T-cell (primary cell): Measurements from ENCODE around the gene ROBO1. TPM values are rescaled to one million over a fixed set of nuclear protein-coding genes. Genes with fewer than 3 reads are reported as not detected.

ENCODE experiments used
- ATAC-seq, 4 experiments: fragments of 200-7000 bp in 3 of 4; fragments of 150-1000 bp in 1 of 4; cut with Tn5 transposase; replicated peaks in 1 of 4; 1 replicate in 3 of 4; 2 replicates in 1 of 4; pipeline ENCODE4 v1.10.0; 2021; ENCODE audit warnings: moderate library complexity in 3 of 4, mild to moderate bottlenecking in 2 of 4, moderate number of reproducible peaks in 1 of 4
- CTCF ChIA-PET, 2 donors: fragments of 300-600 bp; sonication (Branson Sonifier 250); formaldehyde crosslinking; loops; one replicate each; lab custom pipeline; 2022; ENCODE audit warnings: antibody characterized with exemption in 2 of 2; lab: Charles Lee
- POLR2A ChIA-PET, 2 donors: fragments of 300-600 bp; sonication (Branson Sonifier 250); formaldehyde crosslinking; loops; one replicate each; lab custom pipeline; 2022; ENCODE audit warnings: antibody characterized with exemption in 2 of 2; lab: Charles Lee
- DNase-seq, 35 experiments: peaks; one replicate each; pipeline versions ENCODE4 v3.0.0 to v3.0.0-alpha.2; 2013 to 2023
- H3K27ac ChIP-seq: one replicate; pipeline ENCODE4 v1.5.1; 2013; ENCODE audit warnings: low read length
- H3K27me3 ChIP-seq, 2 experiments: replicated peaks in 1 of 2; 1 replicate in 1 of 2; 2 replicates in 1 of 2; pipeline versions ENCODE4 v1.6.1 to v1.7.0; 2013; ENCODE audit warnings: low read length in 1 of 2, mixed read lengths in 1 of 2; ENCODE audit not compliant: control insufficient read depth in 2 of 2, insufficient read depth in 2 of 2; ENCODE audit errors: extremely low read depth in 1 of 2
- H3K36me3 ChIP-seq, 2 donors: 1 replicate in 1 of 2; 2 replicates in 1 of 2; pipeline versions ENCODE4 v1.6.1 to v1.7.0; 2013; ENCODE audit warnings: low read length in 1 of 2; ENCODE audit not compliant: control insufficient read depth in 2 of 2, insufficient read depth in 1 of 2; ENCODE audit errors: extremely low read depth in 1 of 2
- H3K4me1 ChIP-seq, 2 experiments: 1 replicate in 1 of 2; 2 replicates in 1 of 2; pipeline versions ENCODE4 v1.6.1 to v1.7.0; 2013; ENCODE audit warnings: low read length in 2 of 2, mixed read lengths in 1 of 2; ENCODE audit not compliant: insufficient read depth in 2 of 2, control insufficient read depth in 1 of 2; ENCODE audit errors: extremely low read depth in 1 of 2
- H3K4me3 ChIP-seq, 2 donors: 1 replicate in 1 of 2; 2 replicates in 1 of 2; pipeline versions ENCODE4 v1.5.1 to v1.7.0; 2013; ENCODE audit warnings: mild to moderate bottlenecking in 2 of 2, low read length in 1 of 2, moderate library complexity in 1 of 2; ENCODE audit not compliant: control insufficient read depth in 1 of 2; ENCODE audit errors: extremely low read depth in 1 of 2
- H3K9me3 ChIP-seq: 2 replicates; pipeline ENCODE4 v1.7.0; 2013
- H3K27ac Mint-ChIP-seq, 2 donors: one replicate each; pipeline ENCODE4 v1.8.0; 2020 to 2021; ENCODE audit warnings: mild to moderate bottlenecking in 2 of 2, mixed read lengths in 2 of 2
- H3K27me3 Mint-ChIP-seq, 2 donors: one replicate each; pipeline ENCODE4 v1.8.0; 2021 to 2022; ENCODE audit warnings: mixed read lengths in 2 of 2
- H3K36me3 Mint-ChIP-seq: one replicate; pipeline ENCODE4 v1.8.0; 2021; ENCODE audit warnings: mixed read lengths
- H3K4me1 Mint-ChIP-seq, 3 donors: one replicate each; pipeline ENCODE4 v1.8.0; 2020 to 2022; ENCODE audit warnings: mixed read lengths in 3 of 3, mild to moderate bottlenecking in 1 of 3
- H3K4me3 Mint-ChIP-seq, 3 donors: one replicate each; pipeline ENCODE4 v1.8.0; 2020 to 2022; ENCODE audit warnings: mild to moderate bottlenecking in 3 of 3, mixed read lengths in 3 of 3, moderate library complexity in 3 of 3
- H3K9me3 Mint-ChIP-seq, 3 donors: one replicate each; pipeline ENCODE4 v1.8.0; 2020 to 2022; ENCODE audit warnings: mixed read lengths in 3 of 3
- WGBS: methylation state at CpG from one replicate; pipeline ENCODE4 v1.1.5; 2013; ENCODE audit warnings: missing lambda C conversion rate; ENCODE audit not compliant: insufficient coverage; 5-methylcytosine and 5-hydroxymethylcytosine counted together
- total RNA-seq, 35 experiments: library from RNA in 6 of 35; stranded (reverse) in 6 of 35; fragments of 120-200 nt in 1 of 35; gene quantifications; one replicate each; pipeline versions ENCODE4 v1.2.1 to v1.2.4 and lab custom pipeline; 2013 to 2026

Gene ROBO1
- total RNA-seq, 5 donors from 2014 or later (not counting 1 experiment from before 2014, with no cell fraction given): 0.20 to 2.4 (median 1.7) TPM

GRCh38 chr3:78738833-78739232, 1029.0 kb downstream of the ROBO1 start:
- H3K36me3 Mint-ChIP-seq: no peaks in the 10 kb centered on the region
- ATAC-seq (no peak), DNase-seq (no peak)
- no peaks in the 10 kb centered on the region for H3K9me3 ChIP-seq
- no peaks in the 10 kb centered on the region for H3K4me1 ChIP-seq
- WGBS: no CpG with 5 or more reads among the region's 2 CpGs
- ChIA-PET POLR2A (no interaction called here), CTCF (no interaction called here)
- H3K4me3 ChIP-seq: no peak overlapping the region
- H3K36me3 ChIP-seq: no peaks in the 10 kb centered on the region
- peaks cover 10 to 13% (median 13%) of the 10 kb centered on the region in 3 donors for H3K9me3 Mint-ChIP-seq
- H3K27me3 ChIP-seq: no peaks in the 10 kb centered on the region
- H3K4me3 Mint-ChIP-seq: no peak overlapping the region
- no peak overlapping the region for H3K27ac Mint-ChIP-seq
- H3K27me3 Mint-ChIP-seq: no peaks in the 10 kb centered on the region
- H3K27ac ChIP-seq: no peak overlapping the region
- H3K4me1 Mint-ChIP-seq: no peaks in the 10 kb centered on the region

DNA sequence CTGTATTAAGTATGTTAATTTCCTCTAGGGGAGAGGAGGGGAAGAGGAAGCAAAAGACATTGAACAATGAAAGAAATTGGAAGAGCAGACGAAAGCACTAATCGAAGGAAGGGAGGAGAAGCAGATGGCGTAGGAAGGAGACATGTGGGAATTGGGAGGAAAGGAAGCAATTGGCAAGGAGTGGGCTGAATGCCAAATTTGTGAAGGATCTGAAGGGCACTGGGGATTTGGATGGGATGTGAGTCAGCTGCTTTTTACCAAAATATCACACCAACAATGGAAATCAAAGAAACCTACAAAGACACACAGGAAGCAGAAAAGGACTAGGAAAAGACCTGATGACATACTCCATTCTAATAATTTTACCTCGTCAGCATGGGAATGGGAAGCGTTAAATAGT, 1029.8 kb downstream of the ROBO1 start:
- WGBS: no CpG with 5 or more reads among the region's 5 CpGs
- CTCF ChIA-PET: no interaction called here
- H3K4me1 ChIP-seq: no peaks in the 10 kb centered on the region
- Mint-ChIP-seq H3K36me3 (no peaks in the 10 kb centered on the region), H3K4me1 (no peaks in the 10 kb centered on the region), H3K4me3 (no peak overlapping the region), H3K27ac (no peak overlapping the region), H3K9me3 (peaks cover 9 to 10% (median 9%) of the 10 kb centered on the region in 3 donors), H3K27me3 (no peaks in the 10 kb centered on the region)
- H3K27ac ChIP-seq: no peak overlapping the region
- DNase-seq: no peak
- H3K36me3 ChIP-seq: no peaks in the 10 kb centered on the region
- no peak overlapping the region for H3K4me3 ChIP-seq
- POLR2A ChIA-PET: no interaction called here
- H3K27me3 ChIP-seq: no peaks in the 10 kb centered on the region
- no peaks in the 10 kb centered on the region for H3K9me3 ChIP-seq
- ATAC-seq: no peak

DNA sequence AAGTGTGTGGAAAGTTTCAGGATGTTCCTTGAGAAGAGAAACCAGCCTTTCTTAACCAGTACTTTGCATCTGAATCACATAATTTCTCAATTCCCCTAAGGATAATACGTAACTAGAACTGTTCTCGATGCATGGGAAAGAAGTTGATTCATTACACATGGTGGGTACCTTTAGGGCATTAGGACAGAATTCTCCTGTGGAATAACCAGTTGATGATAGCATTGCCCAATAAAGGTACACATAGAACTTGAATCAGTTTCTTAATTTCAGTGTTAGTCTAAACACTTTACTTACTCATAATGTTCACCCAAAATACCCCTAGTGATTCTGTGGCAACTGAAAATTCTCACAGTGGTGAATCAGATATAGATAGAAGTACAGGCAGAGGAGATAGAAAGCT, 1030.9 kb downstream of the ROBO1 start:
- H3K9me3 ChIP-seq: no peaks in the 10 kb centered on the region
- H3K4me1 ChIP-seq: no peaks in the 10 kb centered on the region
- no CpG with 5 or more reads among the region's 2 CpGs for WGBS
- no peak for DNase-seq
- H3K27ac ChIP-seq: no peak overlapping the region
- ATAC-seq: no peak
- no peaks in the 10 kb centered on the region for H3K27me3 ChIP-seq
- Mint-ChIP-seq H3K36me3 (no peaks in the 10 kb centered on the region), H3K4me1 (no peaks in the 10 kb centered on the region), H3K27me3 (no peaks in the 10 kb centered on the region), H3K27ac (no peak overlapping the region), H3K4me3 (no peak overlapping the region), H3K9me3 (peaks cover 9 to 10% (median 9%) of the 10 kb centered on the region in 3 donors)
- H3K36me3 ChIP-seq: no peaks in the 10 kb centered on the region
- POLR2A ChIA-PET: no interaction called here
- no peak overlapping the region for H3K4me3 ChIP-seq
- CTCF ChIA-PET: no interaction called here

GRCh38 chr3:78734048-78734637, 1033.7 kb downstream of the ROBO1 start:
- no peaks in the 10 kb centered on the region for H3K9me3 ChIP-seq
- WGBS: no CpG with 5 or more reads among the region's 3 CpGs
- no peak overlapping the region for H3K4me3 ChIP-seq
- Mint-ChIP-seq H3K27me3 (no peaks in the 10 kb centered on the region), H3K4me1 (no peaks in the 10 kb centered on the region), H3K4me3 (no peak overlapping the region), H3K9me3 (peaks cover 8 to 9% (median 9%) of the 10 kb centered on the region in 3 donors), H3K36me3 (no peaks in the 10 kb centered on the region), H3K27ac (no peak overlapping the region)
- H3K27me3 ChIP-seq: no peaks in the 10 kb centered on the region
- ChIA-PET POLR2A (no interaction called here), CTCF (interaction anchor here in 1 of 2 donors (0.7 kb wide), 1 partner anchor 366 kb away, joined by 7 read pairs; no protein-coding TSS in a partner anchor)
- no peak for ATAC-seq
- no peaks in the 10 kb centered on the region for H3K36me3 ChIP-seq
- no peak overlapping the region for H3K27ac ChIP-seq
- DNase-seq: no peak
- H3K4me1 ChIP-seq: no peaks in the 10 kb centered on the region

- no peaks in the 10 kb centered on the region for H3K4me1 ChIP-seq
- no peak overlapping the region for H3K4me3 ChIP-seq
- H3K27me3 ChIP-seq: no peaks in the 10 kb centered on the region
- H3K36me3 ChIP-seq: no peaks in the 10 kb centered on the region
- no peak overlapping the region for H3K27ac ChIP-seq
- POLR2A ChIA-PET: no interaction called here
- no peaks in the 10 kb centered on the region for H3K9me3 ChIP-seq
- WGBS: no CpG with 5 or more reads among the region's 1 CpG
- no peak overlapping the region for H3K4me3 Mint-ChIP-seq
- H3K36me3 Mint-ChIP-seq: no peaks in the 10 kb centered on the region
- CTCF ChIA-PET: no interaction called here
- H3K9me3 Mint-ChIP-seq: peaks cover 2 to 13% (median 6%) of the 10 kb centered on the region in 3 donors
- ATAC-seq (no peak), DNase-seq (no peak)
- H3K27me3 Mint-ChIP-seq: no peaks in the 10 kb centered on the region
- H3K27ac Mint-ChIP-seq: no peak overlapping the region
- H3K4me1 Mint-ChIP-seq: no peaks in the 10 kb centered on the region
Measured at GRCh38 chr3:78732893-78733292, 1034.9 kb downstream of the ROBO1 start.

DNA sequence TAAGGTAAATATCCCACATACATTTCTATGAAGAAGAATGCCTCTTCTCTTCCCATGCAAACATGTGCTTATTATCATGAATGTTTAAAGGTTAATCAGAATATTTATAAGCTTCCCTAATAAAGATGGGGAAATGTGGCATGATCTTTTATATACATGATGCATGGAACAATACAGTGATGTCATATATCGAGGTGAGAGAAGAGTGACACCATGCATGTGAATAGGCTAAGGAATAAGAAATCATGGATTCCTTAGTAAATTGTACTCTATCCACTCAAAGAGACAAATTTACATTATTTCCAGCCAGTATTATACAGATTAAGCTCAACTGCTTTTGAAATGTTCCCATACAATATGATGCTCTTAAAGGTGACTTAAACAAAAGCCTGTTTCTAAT, 1035.3 kb downstream of the ROBO1 start:
- Histone ChIP-seq H3K36me3 (no peaks in the 10 kb centered on the region), H3K27me3 (no peaks in the 10 kb centered on the region), H3K27ac (no peak overlapping the region), H3K9me3 (no peaks in the 10 kb centered on the region), H3K4me3 (no peak overlapping the region), H3K4me1 (no peaks in the 10 kb centered on the region)
- Mint-ChIP-seq H3K4me1 (no peaks in the 10 kb centered on the region), H3K4me3 (no peak overlapping the region), H3K9me3 (peaks cover 0 to 13% (median 4%) of the 10 kb centered on the region in 3 donors), H3K27ac (no peak overlapping the region), H3K36me3 (no peaks in the 10 kb centered on the region), H3K27me3 (no peaks in the 10 kb centered on the region)
- ATAC-seq (no peak), DNase-seq (no peak)
- CTCF ChIA-PET: no interaction called here
- POLR2A ChIA-PET: no interaction called here
- no CpG with 5 or more reads among the region's 1 CpG for WGBS

DNA sequence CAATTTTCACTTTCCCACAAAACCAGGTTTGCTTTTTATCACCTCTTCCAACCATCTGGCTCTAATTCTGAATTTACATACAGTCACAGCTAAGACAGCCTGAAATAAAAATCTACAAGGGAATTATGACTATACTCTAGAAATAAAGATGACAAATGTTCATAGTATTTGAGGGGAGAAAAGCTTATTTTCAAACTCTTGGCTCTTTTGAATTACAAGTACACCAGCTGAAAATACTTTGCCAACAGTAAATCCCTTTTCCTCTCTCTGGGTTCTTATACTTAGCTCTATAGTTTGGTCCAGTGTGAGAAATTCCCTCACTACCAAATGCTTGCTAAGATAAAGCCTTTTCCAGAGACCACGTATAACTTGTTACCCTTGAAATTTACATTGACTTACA, 1037.9 kb downstream of the ROBO1 start:
- no peak overlapping the region for H3K27ac Mint-ChIP-seq
- no peaks in the 10 kb centered on the region for H3K4me1 Mint-ChIP-seq
- CTCF ChIA-PET: no interaction called here
- DNase-seq (no peak), ATAC-seq (no peak)
- peaks cover 0 to 14% (median 1%) of the 10 kb centered on the region in 3 donors for H3K9me3 Mint-ChIP-seq
- H3K36me3 ChIP-seq: no peaks in the 10 kb centered on the region
- H3K9me3 ChIP-seq: no peaks in the 10 kb centered on the region
- WGBS: no CpG with 5 or more reads among the region's 1 CpG
- no peak overlapping the region for H3K27ac ChIP-seq
- no peaks in the 10 kb centered on the region for H3K27me3 ChIP-seq
- peaks cover 0 to 2% of the 10 kb centered on the region in 2 experiments for H3K4me1 ChIP-seq
- H3K27me3 Mint-ChIP-seq: no peaks in the 10 kb centered on the region
- POLR2A ChIA-PET: no interaction called here
- H3K36me3 Mint-ChIP-seq: no peaks in the 10 kb centered on the region
- no peak overlapping the region for H3K4me3 ChIP-seq
- no peak overlapping the region for H3K4me3 Mint-ChIP-seq
